ENCODE measurements around the gene GPC5.
"Not testable (repeated sequence)": the region's sequence is repeated elsewhere in the genome, so short reads cannot be mapped to it uniquely, and the experiment has no call there.

The GPC5 gene

GRCh38 chr13:92460479-92460878, 1062.1 kb downstream of the GPC5 start:
- Mint-ChIP-seq H3K9me3 (peaks cover 3% of the 10 kb centered on the region), H3K27ac (no peak overlapping the region), H3K27me3 (no peaks in the 10 kb centered on the region), H3K4me1 (no peaks in the 10 kb centered on the region), H3K36me3 (no peaks in the 10 kb centered on the region), H3K4me3 (no peak overlapping the region)
- ATAC-seq (ENCODE audit: low read depth) (no peak), DNase-seq (ENCODE audit: low spot score in 2 of 2) (no peak)

GRCh38 chr13:92461402-92461801, 1063.0 kb downstream of the GPC5 start:
- Mint-ChIP-seq H3K27ac (no peak overlapping the region), H3K36me3 (no peaks in the 10 kb centered on the region), H3K4me1 (no peaks in the 10 kb centered on the region), H3K27me3 (no peaks in the 10 kb centered on the region), H3K9me3 (peaks cover 1% of the 10 kb centered on the region), H3K4me3 (no peak overlapping the region)
- ATAC-seq (ENCODE audit: low read depth) (no peak), DNase-seq (ENCODE audit: low spot score in 2 of 2) (no peak)

- no peaks in the 10 kb centered on the region for H3K36me3 Mint-ChIP-seq
- no peaks in the 10 kb centered on the region for H3K27me3 Mint-ChIP-seq
Measured at GRCh38 chr13:92461831-92462230, 1063.4 kb downstream of the GPC5 start.

DNA sequence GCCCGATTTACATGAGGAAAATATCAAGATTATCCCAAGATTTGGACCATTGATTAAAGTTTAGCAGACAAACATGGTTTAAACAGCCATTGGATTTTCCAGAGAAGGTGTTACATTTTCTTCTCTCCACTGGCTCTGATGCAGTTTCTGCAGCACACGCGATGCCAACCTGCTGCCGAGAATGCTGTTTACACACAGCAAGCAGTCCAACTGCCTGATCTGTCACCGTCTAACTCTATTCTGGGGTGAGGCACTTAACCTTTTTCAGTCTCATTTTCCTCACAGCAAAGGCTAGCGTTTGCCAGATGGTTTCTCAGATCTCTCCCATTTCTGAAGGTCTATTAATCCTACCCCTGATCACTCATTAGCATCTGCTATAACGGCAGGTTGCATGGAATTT, 1064.7 kb downstream of the GPC5 start:
- Mint-ChIP-seq H3K9me3 (peaks cover 1% of the 10 kb centered on the region), H3K36me3 (no peaks in the 10 kb centered on the region)
- ATAC-seq (ENCODE audit: low read depth) = no peak

More at GRCh38 chr13:92461831-92462230, 1063.4 kb downstream of the GPC5 start:
- ATAC-seq (ENCODE audit: low read depth) = no peak
- Mint-ChIP-seq H3K4me3 (no peak overlapping the region), H3K4me1 (no peaks in the 10 kb centered on the region), H3K9me3 (peaks cover 1% of the 10 kb centered on the region), H3K27ac (no peak overlapping the region)
- DNase-seq (ENCODE audit: low spot score in 2 of 2) = no peak

GRCh38 chr13:92473765-92474475, 1075.5 kb downstream of the GPC5 start:
- H3K36me3 Mint-ChIP-seq = no peaks in the 10 kb centered on the region
- ATAC-seq (ENCODE audit: low read depth) (no peak), DNase-seq (ENCODE audit: low spot score in 2 of 2) (no peak)
- H3K27me3 Mint-ChIP-seq = no peaks in the 10 kb centered on the region
- no peak overlapping the region for H3K27ac Mint-ChIP-seq
- no peaks in the 10 kb centered on the region for H3K9me3 Mint-ChIP-seq
- no peak overlapping the region for H3K4me3 Mint-ChIP-seq
- H3K4me1 Mint-ChIP-seq = no peaks in the 10 kb centered on the region

More for the DNA sequence above, 1064.7 kb downstream of the GPC5 start:
- no peak for DNase-seq (ENCODE audit: low spot score in 2 of 2)
- H3K27ac Mint-ChIP-seq = no peak overlapping the region
- no peak overlapping the region for H3K4me3 Mint-ChIP-seq
- H3K27me3 Mint-ChIP-seq = no peaks in the 10 kb centered on the region
- no peaks in the 10 kb centered on the region for H3K4me1 Mint-ChIP-seq

DNA sequence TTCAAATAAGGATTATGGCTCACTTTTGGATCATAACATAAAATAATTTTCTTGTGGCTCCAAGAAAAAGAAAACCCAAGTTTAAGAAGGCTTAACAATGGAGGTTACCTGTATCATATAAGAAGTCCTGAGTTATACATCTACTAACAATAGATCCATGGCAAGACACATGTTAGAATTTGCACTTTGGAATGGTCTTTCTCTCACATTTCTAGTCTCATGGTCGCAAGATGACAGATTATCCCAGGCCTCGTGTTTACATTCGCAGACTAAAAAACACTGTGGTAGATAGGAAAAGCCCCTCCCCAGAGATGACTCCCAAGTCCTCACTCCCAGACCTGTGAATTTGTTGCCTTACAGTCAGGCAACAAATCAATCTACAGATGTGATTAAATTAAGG, 1082.0 kb downstream of the GPC5 start:
- H3K27ac Mint-ChIP-seq = no peak overlapping the region
- H3K27me3 Mint-ChIP-seq = no peaks in the 10 kb centered on the region

GRCh38 chr13:92482790-92483189, 1084.4 kb downstream of the GPC5 start:
- not testable (repeated sequence) for H3K4me1 Mint-ChIP-seq; ATAC-seq (ENCODE audit: low read depth); H3K36me3 Mint-ChIP-seq; DNase-seq (ENCODE audit: low spot score in 2 of 2); H3K27me3 Mint-ChIP-seq; H3K27ac Mint-ChIP-seq; H3K4me3 Mint-ChIP-seq; H3K9me3 Mint-ChIP-seq

More for the DNA sequence above, 1082.0 kb downstream of the GPC5 start:
- no peaks in the 10 kb centered on the region for H3K4me1 Mint-ChIP-seq
- H3K4me3 Mint-ChIP-seq = no peak overlapping the region
- ATAC-seq (ENCODE audit: low read depth) = no peak
- H3K9me3 Mint-ChIP-seq = peaks cover 8% of the 10 kb centered on the region
- no peaks in the 10 kb centered on the region for H3K36me3 Mint-ChIP-seq
- DNase-seq (ENCODE audit: low spot score in 2 of 2) = no peak

- no peak overlapping the region for H3K4me3 Mint-ChIP-seq
- no peaks in the 10 kb centered on the region for H3K4me1 Mint-ChIP-seq
- no peaks in the 10 kb centered on the region for H3K36me3 Mint-ChIP-seq
- H3K9me3 Mint-ChIP-seq = peaks cover 8% of the 10 kb centered on the region
- no peaks in the 10 kb centered on the region for H3K27me3 Mint-ChIP-seq
- no peak overlapping the region for H3K27ac Mint-ChIP-seq
- ATAC-seq (ENCODE audit: low read depth) (no peak), DNase-seq (ENCODE audit: low spot score in 2 of 2) (no peak)
Measured at GRCh38 chr13:92483894-92484293, 1085.5 kb downstream of the GPC5 start.

DNA sequence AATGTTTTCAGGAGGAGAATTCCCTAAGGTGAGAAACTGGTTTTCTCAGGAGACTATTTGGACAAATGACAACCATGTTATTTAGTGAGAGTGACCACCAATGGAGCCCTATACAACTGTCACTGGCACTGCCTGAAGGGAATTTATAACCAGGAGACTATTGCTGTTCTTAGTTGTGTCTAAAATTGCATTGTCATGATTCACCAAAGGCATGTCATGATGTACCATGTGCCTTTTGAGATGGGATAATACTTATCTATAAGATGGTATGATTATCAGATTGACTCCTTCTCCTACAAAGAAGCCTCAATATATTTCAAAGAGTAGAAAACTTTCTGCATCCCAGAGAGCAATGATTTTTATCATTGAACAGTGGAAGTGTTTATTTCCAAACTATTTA, 1088.8 kb downstream of the GPC5 start:
- no peaks in the 10 kb centered on the region for H3K27me3 Mint-ChIP-seq
- no peaks in the 10 kb centered on the region for H3K36me3 Mint-ChIP-seq
- peaks cover 5% of the 10 kb centered on the region for H3K9me3 Mint-ChIP-seq
- H3K4me3 Mint-ChIP-seq = no peak overlapping the region
- DNase-seq (ENCODE audit: low spot score in 2 of 2) (no peak), ATAC-seq (ENCODE audit: low read depth) (no peak)
- H3K4me1 Mint-ChIP-seq = no peaks in the 10 kb centered on the region
- no peak overlapping the region for H3K27ac Mint-ChIP-seq

DNA sequence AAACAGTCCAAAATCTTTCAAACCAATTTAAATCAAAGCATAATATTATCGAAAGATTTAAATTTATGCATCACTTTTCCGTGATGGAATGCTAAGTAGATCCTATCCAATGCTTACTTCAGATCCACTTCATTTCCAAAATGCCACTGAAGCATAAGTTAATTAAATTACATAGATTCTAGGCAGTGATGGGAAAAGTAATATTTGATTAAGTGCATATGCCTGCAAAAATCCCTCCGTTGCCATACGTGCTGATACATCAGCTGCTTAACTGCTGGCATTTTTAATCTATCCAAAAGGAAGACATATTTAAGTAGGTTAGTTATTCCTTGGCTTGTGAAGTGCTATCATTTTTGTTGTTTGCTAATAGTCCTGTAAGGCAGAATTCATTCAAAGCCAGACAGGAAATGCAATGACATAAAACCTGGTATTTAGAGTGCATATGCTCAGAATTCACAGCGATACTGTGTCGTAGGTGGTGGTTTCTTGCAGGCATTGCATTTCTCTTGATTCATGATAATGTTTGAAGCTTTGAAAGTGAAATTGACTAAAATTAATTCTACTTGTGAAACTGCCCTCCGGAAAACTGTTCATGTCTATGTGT, 1089.9 kb downstream of the GPC5 start:
- Mint-ChIP-seq H3K27ac (no peak overlapping the region), H3K36me3 (no peaks in the 10 kb centered on the region), H3K4me3 (no peak overlapping the region), H3K9me3 (peaks cover 2% of the 10 kb centered on the region), H3K4me1 (no peaks in the 10 kb centered on the region), H3K27me3 (no peaks in the 10 kb centered on the region)
- no peak for ATAC-seq (ENCODE audit: low read depth)
- DNase-seq (ENCODE audit: low spot score in 2 of 2) = no peak

GRCh38 chr13:92491839-92492238, 1093.4 kb downstream of the GPC5 start:
- ATAC-seq (ENCODE audit: low read depth) = no peak
- H3K4me3 Mint-ChIP-seq = no peak overlapping the region

GRCh38 chr13:92494915-92495314, 1096.5 kb downstream of the GPC5 start:
- H3K4me1 Mint-ChIP-seq = no peaks in the 10 kb centered on the region
- no peak for ATAC-seq (ENCODE audit: low read depth)
- no peak for DNase-seq (ENCODE audit: low spot score in 2 of 2)
- no peaks in the 10 kb centered on the region for H3K27me3 Mint-ChIP-seq
- no peaks in the 10 kb centered on the region for H3K36me3 Mint-ChIP-seq
- H3K9me3 Mint-ChIP-seq = peaks cover 4% of the 10 kb centered on the region
- no peak overlapping the region for H3K4me3 Mint-ChIP-seq
- H3K27ac Mint-ChIP-seq = no peak overlapping the region

More at GRCh38 chr13:92491839-92492238, 1093.4 kb downstream of the GPC5 start:
- H3K36me3 Mint-ChIP-seq = no peaks in the 10 kb centered on the region
- H3K4me1 Mint-ChIP-seq = no peaks in the 10 kb centered on the region
- no peak for DNase-seq (ENCODE audit: low spot score in 2 of 2)
- H3K27ac Mint-ChIP-seq = no peak overlapping the region
- no peaks in the 10 kb centered on the region for H3K27me3 Mint-ChIP-seq
- H3K9me3 Mint-ChIP-seq = peaks cover 5% of the 10 kb centered on the region

DNA sequence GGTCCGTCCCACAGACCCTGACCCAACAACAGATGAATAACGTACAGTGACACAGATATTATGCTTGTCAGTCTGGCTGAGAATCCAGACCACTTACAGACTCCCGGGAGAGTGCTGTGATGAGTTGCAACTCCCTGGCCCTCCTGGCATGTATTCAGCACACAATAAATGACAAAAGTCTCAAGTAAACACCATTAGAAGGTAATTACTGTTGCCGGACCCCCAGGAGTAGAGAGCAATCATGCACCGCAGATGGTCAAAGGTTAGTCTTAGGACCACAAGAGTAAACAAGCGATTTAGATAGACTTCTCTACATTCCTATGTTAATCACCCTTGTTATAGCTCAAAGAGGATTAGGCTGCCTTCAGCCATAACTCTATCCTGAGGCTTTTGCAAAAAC, 1101.8 kb downstream of the GPC5 start:
- no peaks in the 10 kb centered on the region for H3K4me1 Mint-ChIP-seq
- no peak for DNase-seq (ENCODE audit: low spot score in 2 of 2)
- H3K9me3 Mint-ChIP-seq = peaks cover 3% of the 10 kb centered on the region
- no peak overlapping the region for H3K4me3 Mint-ChIP-seq
- H3K27me3 Mint-ChIP-seq = no peaks in the 10 kb centered on the region
- H3K36me3 Mint-ChIP-seq = no peaks in the 10 kb centered on the region
- H3K27ac Mint-ChIP-seq = no peak overlapping the region
- no peak for ATAC-seq (ENCODE audit: low read depth)

GRCh38 chr13:92510416-92510815, 1112.0 kb downstream of the GPC5 start:
- H3K27me3 Mint-ChIP-seq = no peaks in the 10 kb centered on the region
- H3K36me3 Mint-ChIP-seq = no peaks in the 10 kb centered on the region
- H3K27ac Mint-ChIP-seq = no peak overlapping the region
- ATAC-seq (ENCODE audit: low read depth) (no peak), DNase-seq (ENCODE audit: low spot score in 2 of 2) (no peak)
- H3K9me3 Mint-ChIP-seq = peaks cover 7% of the 10 kb centered on the region
- H3K4me1 Mint-ChIP-seq = no peaks in the 10 kb centered on the region
- no peak overlapping the region for H3K4me3 Mint-ChIP-seq

DNA sequence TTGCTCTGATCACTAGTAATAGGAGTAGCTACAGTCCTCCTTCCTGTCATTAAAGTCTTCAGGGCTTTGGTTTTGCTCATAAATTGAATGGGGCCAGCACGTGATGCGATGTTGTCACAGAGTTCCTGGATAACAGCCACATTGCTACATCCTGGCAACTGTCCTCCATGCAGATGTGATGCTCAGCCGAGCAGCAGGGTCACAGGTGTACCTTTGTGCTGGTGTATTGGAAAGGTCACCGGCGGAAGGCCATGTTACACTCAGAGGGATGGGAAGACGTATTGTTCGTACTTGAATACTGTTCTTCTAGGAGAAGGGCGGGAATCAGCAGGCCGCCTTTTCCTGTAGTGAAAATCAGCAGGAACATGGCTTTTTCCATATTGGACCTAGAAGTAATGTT, 1114.4 kb downstream of the GPC5 start:
- H3K4me1 Mint-ChIP-seq = no peaks in the 10 kb centered on the region
- peaks cover 3% of the 10 kb centered on the region for H3K9me3 Mint-ChIP-seq
- H3K36me3 Mint-ChIP-seq = no peaks in the 10 kb centered on the region

More for the DNA sequence above, 1114.4 kb downstream of the GPC5 start:
- ATAC-seq (ENCODE audit: low read depth) (no peak), DNase-seq (ENCODE audit: low spot score in 2 of 2) (no peak)
- H3K27ac Mint-ChIP-seq = no peak overlapping the region
- H3K4me3 Mint-ChIP-seq = no peak overlapping the region
- H3K27me3 Mint-ChIP-seq = no peaks in the 10 kb centered on the region
